Lower leg skin (tissue), 3 donors: ENCODE measurements around the gene CADM3.

Experiments used
- POLR2A ChIP-seq, 2 donors: fragments of 450-650 bp; IDR thresholded peaks; one replicate each; pipeline ENCODE4 v1.6.1; 2016 to 2017; ENCODE audit warnings: antibody characterized with exemption in 2 of 2, mild to moderate bottlenecking in 1 of 2, moderate library complexity in 1 of 2
- TF ChIP-seq, protein P1 (sequence below), 3 donors: fragments of 450-650 bp; IDR thresholded peaks; one replicate each; pipeline ENCODE4 v1.5.1; 2016; ENCODE audit warnings: antibody characterized with exemption in 3 of 3, mild to moderate bottlenecking in 3 of 3, moderate library complexity in 2 of 3

DNA sequence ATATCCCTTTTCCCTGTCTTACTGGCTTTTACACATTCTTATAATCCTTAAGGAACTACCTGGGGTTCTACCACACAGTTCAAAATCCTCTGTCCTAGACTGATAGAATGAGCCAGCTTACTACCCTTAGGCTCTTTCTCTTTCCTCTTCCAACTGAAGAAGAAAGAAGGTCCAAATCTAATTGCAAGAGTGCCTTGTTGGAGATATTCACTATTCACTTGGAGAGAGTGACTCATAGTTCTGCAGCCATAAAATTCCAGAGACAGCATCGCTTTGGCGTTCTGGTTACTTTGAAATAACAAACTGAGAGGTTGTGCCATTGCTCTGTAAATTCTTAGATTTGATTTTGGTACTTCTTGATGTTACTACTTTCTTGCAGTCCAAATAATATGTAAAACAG lies 4.2 kb downstream of the CADM3 start:
- TF ChIP-seq POLR2A (IDR thresholded peaks at IDR 0.05), result no peak
- TF ChIP-seq, protein P1, sequence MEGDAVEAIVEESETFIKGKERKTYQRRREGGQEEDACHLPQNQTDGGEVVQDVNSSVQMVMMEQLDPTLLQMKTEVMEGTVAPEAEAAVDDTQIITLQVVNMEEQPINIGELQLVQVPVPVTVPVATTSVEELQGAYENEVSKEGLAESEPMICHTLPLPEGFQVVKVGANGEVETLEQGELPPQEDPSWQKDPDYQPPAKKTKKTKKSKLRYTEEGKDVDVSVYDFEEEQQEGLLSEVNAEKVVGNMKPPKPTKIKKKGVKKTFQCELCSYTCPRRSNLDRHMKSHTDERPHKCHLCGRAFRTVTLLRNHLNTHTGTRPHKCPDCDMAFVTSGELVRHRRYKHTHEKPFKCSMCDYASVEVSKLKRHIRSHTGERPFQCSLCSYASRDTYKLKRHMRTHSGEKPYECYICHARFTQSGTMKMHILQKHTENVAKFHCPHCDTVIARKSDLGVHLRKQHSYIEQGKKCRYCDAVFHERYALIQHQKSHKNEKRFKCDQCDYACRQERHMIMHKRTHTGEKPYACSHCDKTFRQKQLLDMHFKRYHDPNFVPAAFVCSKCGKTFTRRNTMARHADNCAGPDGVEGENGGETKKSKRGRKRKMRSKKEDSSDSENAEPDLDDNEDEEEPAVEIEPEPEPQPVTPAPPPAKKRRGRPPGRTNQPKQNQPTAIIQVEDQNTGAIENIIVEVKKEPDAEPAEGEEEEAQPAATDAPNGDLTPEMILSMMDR (IDR thresholded peaks at IDR 0.05), result no peak
